22Rv1 (cell line): Measurements from ENCODE around the gene LAMC1.

Experiments
- ZFX ChIP-seq: fragments of 450-650 bp; IDR thresholded peaks from 2 replicates; pipeline ENCODE4 v1.6.1; 2017; ENCODE audit warnings: antibody characterized with exemption, borderline replicate concordance
- TF ChIP-seq, protein P1 (sequence below): fragments of 450-650 bp; IDR thresholded peaks from 2 replicates; pipeline ENCODE4 v1.5.1; 2017; ENCODE audit warnings: mild to moderate bottlenecking

DNA sequence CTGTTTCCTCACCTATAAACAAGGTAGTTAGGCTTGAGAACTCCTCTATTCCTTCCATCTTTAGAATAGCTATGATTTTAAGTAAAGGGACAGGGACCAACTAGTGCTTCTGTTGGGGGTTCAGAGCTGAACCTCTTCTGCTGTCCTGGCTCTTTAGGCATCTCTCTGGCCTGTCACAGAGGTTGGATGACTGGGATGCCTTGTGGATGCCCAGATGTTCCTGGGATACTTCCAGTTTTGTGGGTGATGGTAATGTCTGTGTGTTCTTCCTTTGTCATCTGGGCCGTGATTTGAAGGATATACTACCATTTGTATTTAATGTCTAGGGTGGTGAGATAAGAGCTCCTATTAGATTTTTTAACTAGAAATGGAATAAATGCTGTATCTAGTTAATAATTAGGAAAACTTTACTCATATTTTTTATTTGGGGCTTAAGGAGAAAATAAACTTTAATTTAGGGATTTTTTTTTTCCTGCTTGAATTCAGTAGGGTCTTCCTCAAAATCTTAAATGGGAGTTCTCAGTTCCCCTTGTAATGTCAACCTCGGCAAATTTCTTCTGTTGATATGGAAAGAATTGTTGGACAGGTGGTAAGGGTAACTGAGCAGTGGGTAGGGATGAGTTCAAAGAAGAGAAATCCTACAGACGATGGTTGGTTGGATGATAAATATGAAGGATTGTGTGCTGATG is 47.2 kb downstream of the LAMC1 start:
- TF ChIP-seq, protein P1, sequence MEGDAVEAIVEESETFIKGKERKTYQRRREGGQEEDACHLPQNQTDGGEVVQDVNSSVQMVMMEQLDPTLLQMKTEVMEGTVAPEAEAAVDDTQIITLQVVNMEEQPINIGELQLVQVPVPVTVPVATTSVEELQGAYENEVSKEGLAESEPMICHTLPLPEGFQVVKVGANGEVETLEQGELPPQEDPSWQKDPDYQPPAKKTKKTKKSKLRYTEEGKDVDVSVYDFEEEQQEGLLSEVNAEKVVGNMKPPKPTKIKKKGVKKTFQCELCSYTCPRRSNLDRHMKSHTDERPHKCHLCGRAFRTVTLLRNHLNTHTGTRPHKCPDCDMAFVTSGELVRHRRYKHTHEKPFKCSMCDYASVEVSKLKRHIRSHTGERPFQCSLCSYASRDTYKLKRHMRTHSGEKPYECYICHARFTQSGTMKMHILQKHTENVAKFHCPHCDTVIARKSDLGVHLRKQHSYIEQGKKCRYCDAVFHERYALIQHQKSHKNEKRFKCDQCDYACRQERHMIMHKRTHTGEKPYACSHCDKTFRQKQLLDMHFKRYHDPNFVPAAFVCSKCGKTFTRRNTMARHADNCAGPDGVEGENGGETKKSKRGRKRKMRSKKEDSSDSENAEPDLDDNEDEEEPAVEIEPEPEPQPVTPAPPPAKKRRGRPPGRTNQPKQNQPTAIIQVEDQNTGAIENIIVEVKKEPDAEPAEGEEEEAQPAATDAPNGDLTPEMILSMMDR, result no peak
- no peak for TF ChIP-seq ZFX
